Measurements from ENCODE around the gene GRID1.

The GRID1 gene

GRCh38 chr10:86366033-86366901 lies at the start of gene GRID1:
TSS of gene GRID1 (minus strand) at chr10:86366795.
- DNase-seq (ENCODE audit: low read depth in 1 of 2, low spot score in 1 of 2) = no peak

GRCh38 chr10:86415583-86415982 lies 49.0 kb upstream of the GRID1 start:
- no peak for DNase-seq (ENCODE audit: low read depth in 1 of 2, low spot score in 1 of 2)

- no peak for DNase-seq (ENCODE audit: low read depth in 1 of 2, low spot score in 1 of 2)
These were observed 48.5 kb upstream of the GRID1 start for GRCh38 chr10:86415116-86415515.

- DNase-seq (ENCODE audit: low read depth in 1 of 2, low spot score in 1 of 2) = no peak
These were observed 46.6 kb upstream of the GRID1 start for GRCh38 chr10:86413046-86413728.

- no peak for DNase-seq (ENCODE audit: low read depth in 1 of 2, low spot score in 1 of 2)
These were observed 45.4 kb upstream of the GRID1 start for GRCh38 chr10:86411852-86412560.

GRCh38 chr10:86411281-86411841 lies 44.8 kb upstream of the GRID1 start:
- peak in 1 of 2 donors; percentile 19 for DNase-seq (ENCODE audit: low read depth in 1 of 2, low spot score in 1 of 2)

- no peak for DNase-seq (ENCODE audit: low read depth in 1 of 2, low spot score in 1 of 2)
These were observed 44.0 kb upstream of the GRID1 start for GRCh38 chr10:86410542-86411124.

GRCh38 chr10:86409183-86409582 lies 42.6 kb upstream of the GRID1 start:
- no peak for DNase-seq (ENCODE audit: low read depth in 1 of 2, low spot score in 1 of 2)

GRCh38 chr10:86403183-86403797 lies 36.7 kb upstream of the GRID1 start:
- no peak for DNase-seq (ENCODE audit: low read depth in 1 of 2, low spot score in 1 of 2)

GRCh38 chr10:86402283-86402941 lies 35.8 kb upstream of the GRID1 start:
- DNase-seq (ENCODE audit: low read depth in 1 of 2, low spot score in 1 of 2) = no peak

- no peak for DNase-seq (ENCODE audit: low read depth in 1 of 2, low spot score in 1 of 2)
These were observed 35.1 kb upstream of the GRID1 start for GRCh38 chr10:86401588-86402282.

GRCh38 chr10:86400705-86401587 lies 34.4 kb upstream of the GRID1 start:
- DNase-seq (ENCODE audit: low read depth in 1 of 2, low spot score in 1 of 2) = peak; percentile 57 to 63

- peak; percentile 88 to 91 for DNase-seq (ENCODE audit: low read depth in 1 of 2, low spot score in 1 of 2)
These were observed 33.5 kb upstream of the GRID1 start for GRCh38 chr10:86399879-86400704.

- DNase-seq (ENCODE audit: low read depth in 1 of 2, low spot score in 1 of 2) = no peak
These were observed 32.9 kb upstream of the GRID1 start for GRCh38 chr10:86399514-86399878.

GRCh38 chr10:86397120-86397519 lies 30.5 kb upstream of the GRID1 start:
- DNase-seq (ENCODE audit: low read depth in 1 of 2, low spot score in 1 of 2) = no peak

GRCh38 chr10:86393862-86394455 lies 27.4 kb upstream of the GRID1 start:
- DNase-seq (ENCODE audit: low read depth in 1 of 2, low spot score in 1 of 2) = no peak

GRCh38 chr10:86393362-86393761 lies 26.8 kb upstream of the GRID1 start:
- DNase-seq (ENCODE audit: low read depth in 1 of 2, low spot score in 1 of 2) = no peak
